GM10266 (cell line): Measurements from ENCODE around the gene THSD1.
"Not testable (repeated sequence)": the region's sequence is repeated elsewhere in the genome, so short reads cannot be mapped to it uniquely, and the experiment has no call there.

Source experiments
- DNase-seq: peaks from one replicate; pipeline ENCODE4 v3.0.0; 2012; ENCODE audit errors: extremely low spot score
- CTCF ChIP-seq: IDR thresholded peaks from 2 replicates; pipeline ENCODE4 v1.5.1; 2012; ENCODE audit warnings: mild to moderate bottlenecking, low read depth; ENCODE audit not compliant: control insufficient read depth, insufficient read depth; ENCODE audit errors: missing control alignments

THSD1 gene

DNA sequence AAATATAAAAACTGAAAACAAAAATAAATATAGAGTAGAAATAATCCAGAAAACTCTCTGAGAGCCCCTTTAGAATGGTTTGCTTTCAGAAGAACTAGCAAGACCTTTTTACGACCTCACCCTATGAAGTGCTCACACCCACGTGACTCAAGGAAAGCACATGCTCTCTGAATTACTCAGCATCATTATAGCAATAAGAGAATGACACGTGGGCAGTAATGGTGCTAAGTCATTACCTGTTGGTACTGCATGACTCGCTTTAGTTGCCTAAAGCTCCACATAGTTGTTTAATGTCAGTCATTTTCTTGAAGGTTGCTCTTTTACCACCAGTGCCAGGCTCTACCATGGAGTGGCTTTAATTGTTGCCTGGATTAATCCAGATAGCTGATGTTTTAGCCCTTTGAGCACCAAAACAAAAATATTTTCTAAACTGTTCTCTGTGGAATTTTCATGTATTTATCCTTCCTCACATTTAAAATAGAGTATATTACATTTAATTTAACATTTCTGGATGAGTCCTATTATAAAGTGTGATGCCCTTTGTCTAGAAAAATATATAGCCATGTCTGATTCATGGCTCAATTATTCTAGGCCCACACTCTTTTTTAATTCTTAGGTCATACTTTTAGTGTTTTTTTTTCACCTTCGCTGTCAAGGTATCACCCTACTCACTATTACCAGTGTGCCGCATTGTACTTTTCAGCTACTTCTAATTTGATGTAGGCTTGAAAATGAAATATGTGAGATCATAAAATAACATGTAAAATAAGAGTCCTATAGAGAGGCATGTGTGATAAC is 56.8 kb downstream of the THSD1 start:
- TF ChIP-seq CTCF: no peak
- no peak for DNase-seq

DNA sequence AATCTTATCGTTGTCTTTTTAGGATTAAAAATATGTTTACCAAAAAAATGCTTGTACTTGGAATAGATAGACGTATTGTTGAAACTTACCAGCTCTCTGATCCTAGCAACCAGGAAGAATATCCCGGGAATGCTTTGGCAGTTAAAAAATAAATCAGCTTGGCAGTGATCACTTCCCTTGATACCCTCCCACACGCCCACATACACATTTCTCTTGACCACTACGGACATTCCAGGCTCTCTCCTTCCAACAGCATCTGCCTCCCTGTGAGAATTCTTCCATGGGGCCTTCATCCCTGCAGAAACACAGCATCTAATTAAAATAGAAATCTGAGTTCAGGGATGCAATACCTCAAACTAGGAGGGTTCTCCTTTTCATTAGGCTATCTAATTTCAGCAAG is 57.9 kb downstream of the THSD1 start:
- TF ChIP-seq CTCF: no peak
- DNase-seq: no peak

DNA sequence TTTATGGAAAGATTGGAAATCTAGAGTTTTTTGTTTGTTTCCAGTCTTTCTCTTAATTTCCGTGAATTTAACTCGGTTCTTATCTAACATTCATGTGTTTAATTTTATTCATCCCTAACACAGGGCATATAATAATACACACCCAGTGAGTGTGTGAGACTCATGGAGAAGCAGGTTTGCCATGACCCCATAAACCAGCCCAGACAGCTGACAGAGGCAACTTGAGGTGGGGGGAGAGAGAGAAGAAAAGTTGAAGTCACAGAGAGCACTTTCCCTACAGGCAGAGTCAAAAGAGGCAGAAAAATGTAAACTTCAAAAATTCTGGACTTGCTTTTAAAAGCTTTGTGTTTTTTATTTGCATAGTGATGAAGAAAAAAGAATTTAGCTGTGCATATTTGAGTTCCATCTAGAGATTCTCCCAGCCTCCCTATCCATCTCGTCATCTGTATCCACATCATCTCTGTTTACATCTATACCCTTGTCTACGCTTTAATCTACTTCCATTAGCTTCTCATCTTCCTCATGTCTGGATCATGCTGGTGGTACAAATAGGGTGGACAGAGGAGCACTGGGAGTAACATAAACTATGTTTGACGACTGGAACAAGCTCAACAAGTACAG is 60.2 kb downstream of the THSD1 start:
- TF ChIP-seq CTCF: no peak
- DNase-seq: no peak

DNA sequence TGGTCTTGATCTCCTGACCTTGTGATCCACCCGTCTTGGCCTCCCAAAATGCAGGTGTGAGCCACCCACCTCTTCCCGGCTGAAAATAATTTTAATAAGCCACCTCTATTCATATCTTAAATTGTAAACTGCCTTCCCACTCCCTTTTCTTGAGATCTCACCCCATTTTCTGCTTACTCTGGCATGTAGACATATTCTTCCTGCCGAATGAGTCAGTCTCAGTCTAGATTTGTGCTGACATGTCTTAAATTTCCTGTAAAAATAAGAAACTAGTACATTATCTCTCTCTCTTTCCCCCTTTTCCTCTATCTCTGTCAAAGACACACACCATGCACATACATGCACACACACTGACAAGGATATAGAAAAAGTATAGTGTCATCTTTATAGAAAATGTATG is 60.9 kb downstream of the THSD1 start:
- DNase-seq: no peak
- TF ChIP-seq CTCF: no peak

GRCh38 chr13:52344108-52344507 is 61.9 kb downstream of the THSD1 start:
- DNase-seq: no peak

DNA sequence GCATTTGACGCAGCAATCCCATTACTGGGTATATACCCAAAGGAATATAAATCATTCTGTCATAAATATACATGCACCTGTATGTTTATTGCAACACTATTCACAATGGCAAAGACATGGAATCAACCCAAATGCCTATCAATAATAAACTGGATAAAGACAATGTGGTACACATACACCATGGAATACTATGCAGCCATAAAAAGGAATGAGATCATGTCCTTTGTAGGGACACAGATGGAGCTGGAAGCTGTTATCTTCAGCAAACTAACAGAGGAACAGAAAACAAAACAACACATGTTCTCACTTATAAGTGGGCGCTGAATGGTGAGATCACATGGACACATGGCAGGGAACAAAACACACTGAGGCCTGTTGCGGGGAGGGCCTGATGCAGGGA is 63.8 kb downstream of the THSD1 start:
- DNase-seq: not testable (repeated sequence)

More at GRCh38 chr13:52344108-52344507, 61.9 kb downstream of the THSD1 start:
- no peak for TF ChIP-seq CTCF

GRCh38 chr13:52337828-52338455 is 68.0 kb downstream of the THSD1 start:
- DNase-seq: not testable (repeated sequence)

DNA sequence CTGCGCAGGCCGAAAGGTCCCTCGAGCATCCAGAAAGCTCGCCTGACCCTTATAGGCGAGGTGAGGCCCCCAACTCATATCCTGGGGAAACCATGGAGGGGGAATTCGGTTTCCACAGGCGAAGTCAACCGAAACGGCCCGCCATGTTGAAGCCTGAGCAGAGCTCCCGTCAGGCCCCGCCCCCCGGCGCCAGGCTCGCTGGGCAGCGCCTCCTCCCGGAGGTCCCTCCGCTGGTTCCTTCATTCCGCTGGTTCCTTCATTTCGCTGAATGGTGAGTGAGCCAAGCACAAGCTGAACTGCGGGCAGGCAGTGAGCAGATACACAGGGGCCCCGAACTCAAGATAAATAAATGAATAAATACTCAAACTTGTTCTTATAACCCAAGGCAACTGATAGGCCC is 71.9 kb downstream of the THSD1 start:
- DNase-seq: not testable (repeated sequence)

- not testable (repeated sequence) for DNase-seq
Observed at GRCh38 chr13:52331844-52332243, 74.1 kb downstream of the THSD1 start.
